Glutamatergic neuron (in vitro differentiated cells): ENCODE measurements around the gene TSHZ2. TPM values are rescaled to one million over a fixed set of nuclear protein-coding genes. Genes with fewer than 3 reads are reported as not detected.

Source experiments
- DNase-seq: peaks from one replicate; pipeline ENCODE4 v3.0.0; 2022
- H3K27ac Mint-ChIP-seq: one replicate; pipeline ENCODE4 v1.8.0; 2020; ENCODE audit warnings: mild to moderate bottlenecking, mixed read lengths, inconsistent platforms; ENCODE audit not compliant: unreplicated experiment
- H3K27me3 Mint-ChIP-seq: one replicate; pipeline ENCODE4 v1.8.0; 2020; ENCODE audit warnings: mild to moderate bottlenecking, moderate library complexity, mixed read lengths, inconsistent platforms; ENCODE audit not compliant: unreplicated experiment
- H3K36me3 Mint-ChIP-seq: one replicate; pipeline ENCODE4 v1.8.0; 2020; ENCODE audit warnings: mild to moderate bottlenecking, mixed read lengths, inconsistent platforms; ENCODE audit not compliant: unreplicated experiment
- H3K4me1 Mint-ChIP-seq: one replicate; pipeline ENCODE4 v1.8.0; 2020; ENCODE audit warnings: mild to moderate bottlenecking, low read depth, mixed read lengths, inconsistent platforms; ENCODE audit not compliant: unreplicated experiment
- H3K4me3 Mint-ChIP-seq: one replicate; pipeline ENCODE4 v1.8.0; 2020; ENCODE audit warnings: mild to moderate bottlenecking, mixed read lengths, inconsistent platforms; ENCODE audit not compliant: unreplicated experiment
- H3K9me3 Mint-ChIP-seq: one replicate; pipeline ENCODE4 v1.8.0; 2020; ENCODE audit warnings: mild to moderate bottlenecking, moderate library complexity, mixed read lengths, inconsistent platforms; ENCODE audit not compliant: unreplicated experiment
- total RNA-seq: library from RNA; stranded (reverse); fragmentation: NEBNext Ultra II Directional; extraction: Animal tissue kit (Norgen Biotek cat#: 25700); gene quantifications from one replicate; pipeline ENCODE4 v1.2.1, GENCODE V29; 2021; ENCODE audit not compliant: unreplicated experiment
- TF ChIP-seq, protein P1 (sequence below): fragments of 200-600 bp; sonication (generic); IDR thresholded peaks from one replicate; pipeline ENCODE4 v1.5.0; 2021; ENCODE audit not compliant: partially characterized antibody, unreplicated experiment

TSHZ2 gene
- total RNA-seq, 1 donor from 2014 or later, result 10.0 TPM

DNA sequence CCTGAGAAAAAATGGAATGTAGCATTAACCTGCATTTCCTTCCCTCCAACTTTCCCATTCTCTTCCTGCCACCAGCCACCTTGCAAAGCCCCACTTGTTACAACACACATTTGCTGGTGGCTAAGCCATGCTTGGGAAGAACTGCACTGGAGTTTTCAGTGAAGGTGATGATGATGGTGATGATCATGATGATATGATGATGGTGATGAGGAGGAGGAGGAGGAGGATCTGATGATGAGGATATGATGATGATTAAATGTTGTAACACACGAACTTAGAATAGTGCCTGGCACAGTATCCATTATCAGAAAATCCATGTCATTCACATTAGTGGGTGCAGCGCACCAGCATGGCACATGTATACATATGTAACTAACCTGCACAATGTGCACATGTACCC, 297.2 kb downstream of the TSHZ2 start:
- Mint-ChIP-seq H3K9me3 (peaks cover 4% of the 10 kb centered on the region), H3K4me1 (peaks cover 10% of the 10 kb centered on the region), H3K36me3 (no peaks in the 10 kb centered on the region), H3K27ac (no peak overlapping the region), H3K4me3 (no peak overlapping the region), H3K27me3 (no peaks in the 10 kb centered on the region)
- DNase-seq, result no peak
- TF ChIP-seq, protein P1, sequence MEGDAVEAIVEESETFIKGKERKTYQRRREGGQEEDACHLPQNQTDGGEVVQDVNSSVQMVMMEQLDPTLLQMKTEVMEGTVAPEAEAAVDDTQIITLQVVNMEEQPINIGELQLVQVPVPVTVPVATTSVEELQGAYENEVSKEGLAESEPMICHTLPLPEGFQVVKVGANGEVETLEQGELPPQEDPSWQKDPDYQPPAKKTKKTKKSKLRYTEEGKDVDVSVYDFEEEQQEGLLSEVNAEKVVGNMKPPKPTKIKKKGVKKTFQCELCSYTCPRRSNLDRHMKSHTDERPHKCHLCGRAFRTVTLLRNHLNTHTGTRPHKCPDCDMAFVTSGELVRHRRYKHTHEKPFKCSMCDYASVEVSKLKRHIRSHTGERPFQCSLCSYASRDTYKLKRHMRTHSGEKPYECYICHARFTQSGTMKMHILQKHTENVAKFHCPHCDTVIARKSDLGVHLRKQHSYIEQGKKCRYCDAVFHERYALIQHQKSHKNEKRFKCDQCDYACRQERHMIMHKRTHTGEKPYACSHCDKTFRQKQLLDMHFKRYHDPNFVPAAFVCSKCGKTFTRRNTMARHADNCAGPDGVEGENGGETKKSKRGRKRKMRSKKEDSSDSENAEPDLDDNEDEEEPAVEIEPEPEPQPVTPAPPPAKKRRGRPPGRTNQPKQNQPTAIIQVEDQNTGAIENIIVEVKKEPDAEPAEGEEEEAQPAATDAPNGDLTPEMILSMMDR, result no peak

DNA sequence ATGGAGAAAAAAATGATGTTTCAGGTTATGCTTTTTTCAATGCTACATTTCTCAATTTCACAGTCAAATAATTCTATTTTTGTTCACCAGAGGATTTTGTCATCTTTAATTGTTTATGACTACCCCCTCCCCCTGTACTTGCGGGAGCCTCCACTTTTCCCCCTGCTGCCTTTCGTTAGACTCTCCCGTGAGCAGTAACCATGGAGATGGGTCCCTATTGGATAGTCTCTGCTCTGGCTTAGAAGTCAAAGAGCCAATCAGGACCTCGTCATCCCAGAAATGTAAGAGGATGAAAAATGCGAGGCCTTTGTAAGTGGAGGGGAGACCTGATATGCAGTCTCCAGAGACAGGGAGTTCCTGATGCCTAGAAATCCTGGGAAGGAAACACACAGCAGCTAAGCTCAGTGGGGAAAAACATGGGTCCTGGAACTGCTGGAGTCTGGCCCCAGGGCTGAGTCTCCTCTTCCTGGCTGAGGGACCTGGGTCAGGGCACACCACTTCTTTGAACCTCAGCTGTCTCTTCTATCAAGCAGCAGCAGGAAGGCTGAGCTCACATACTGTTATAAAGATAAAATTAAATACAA, 298.7 kb downstream of the TSHZ2 start:
- peak overlapping the region; percentile 18 for H3K4me3 Mint-ChIP-seq
- H3K27me3 Mint-ChIP-seq, result no peaks in the 10 kb centered on the region
- peaks cover 10% of the 10 kb centered on the region for H3K4me1 Mint-ChIP-seq
- H3K36me3 Mint-ChIP-seq, result no peaks in the 10 kb centered on the region
- no peak for DNase-seq
- TF ChIP-seq, protein P1, result no peak
- no peak overlapping the region for H3K27ac Mint-ChIP-seq
- peaks cover 4% of the 10 kb centered on the region for H3K9me3 Mint-ChIP-seq

DNA sequence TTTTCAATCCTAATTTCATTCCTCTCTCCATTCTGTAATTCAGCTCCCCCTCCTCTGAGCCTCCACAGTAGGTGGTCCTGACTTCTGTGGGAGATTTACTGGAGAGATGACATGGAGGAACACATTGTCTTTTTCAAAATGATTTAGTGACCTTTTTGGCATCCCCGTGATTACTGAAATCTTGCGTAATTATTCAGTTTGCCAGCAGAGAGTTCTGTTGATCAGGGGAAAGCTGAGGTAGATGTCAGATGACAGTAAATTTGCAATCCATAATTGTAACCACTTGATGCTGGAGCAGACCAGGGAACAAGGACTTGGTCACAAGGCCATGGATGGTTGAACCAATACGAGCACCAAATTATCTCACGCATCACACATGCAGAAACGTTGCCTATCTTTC, 302.2 kb downstream of the TSHZ2 start:
- Mint-ChIP-seq H3K27me3 (no peaks in the 10 kb centered on the region), H3K9me3 (no peaks in the 10 kb centered on the region), H3K36me3 (no peaks in the 10 kb centered on the region), H3K27ac (no peak overlapping the region), H3K4me1 (peaks cover 10% of the 10 kb centered on the region), H3K4me3 (no peak overlapping the region)
- TF ChIP-seq, protein P1, result no peak
- no peak for DNase-seq

DNA sequence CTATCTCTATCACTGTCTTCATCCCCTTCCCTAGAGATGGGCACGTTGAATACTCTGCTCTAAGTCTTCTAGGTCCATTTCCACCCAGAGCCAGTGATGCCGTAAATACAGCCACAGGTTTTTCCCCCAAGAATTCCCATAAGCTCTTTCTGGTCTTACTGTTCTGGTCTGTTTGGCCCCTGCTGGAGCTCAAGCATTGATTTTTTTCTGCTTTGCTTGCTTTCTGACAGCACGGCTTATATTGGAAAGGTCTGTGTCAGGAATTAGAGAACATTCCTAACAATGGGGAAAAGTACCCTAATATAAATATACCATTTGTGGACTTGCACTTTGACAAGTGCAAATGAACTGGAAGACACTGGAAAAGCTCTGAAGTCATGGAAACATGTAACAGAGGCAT, 302.6 kb downstream of the TSHZ2 start:
- Mint-ChIP-seq H3K9me3 (no peaks in the 10 kb centered on the region), H3K27me3 (no peaks in the 10 kb centered on the region), H3K36me3 (no peaks in the 10 kb centered on the region), H3K27ac (no peak overlapping the region), H3K4me3 (no peak overlapping the region), H3K4me1 (peaks cover 10% of the 10 kb centered on the region)
- no peak for DNase-seq
- TF ChIP-seq, protein P1, result no peak

DNA sequence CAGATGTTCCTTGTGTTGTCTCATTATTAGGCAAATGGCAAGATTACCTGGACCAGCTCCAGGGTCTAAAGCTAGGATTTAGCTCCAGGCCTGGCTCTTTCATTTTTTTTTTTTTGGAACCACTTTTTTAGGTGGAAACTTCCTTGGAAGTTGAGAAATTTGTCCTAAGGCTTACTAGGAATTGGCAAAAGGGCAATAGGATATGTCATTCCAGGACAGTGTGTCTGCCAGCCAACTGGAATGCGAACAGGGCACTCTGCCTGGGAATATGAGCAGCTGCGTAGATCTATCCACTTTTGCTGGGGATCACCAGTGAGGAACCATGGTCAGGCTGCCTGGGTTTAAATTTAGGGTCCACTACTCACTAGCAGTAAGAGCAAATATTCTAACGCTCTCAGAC, 304.0 kb downstream of the TSHZ2 start:
- no peaks in the 10 kb centered on the region for H3K27me3 Mint-ChIP-seq
- TF ChIP-seq, protein P1, result no peak
- no peaks in the 10 kb centered on the region for H3K36me3 Mint-ChIP-seq
- no peak overlapping the region for H3K4me3 Mint-ChIP-seq
- no peak for DNase-seq
- no peaks in the 10 kb centered on the region for H3K9me3 Mint-ChIP-seq
- H3K4me1 Mint-ChIP-seq, result peaks cover 6% of the 10 kb centered on the region
- H3K27ac Mint-ChIP-seq, result no peak overlapping the region
